Astrocyte (in vitro differentiated cells and primary cell): Measurements from ENCODE around the gene TCF3. TPM values are rescaled to one million over a fixed set of nuclear protein-coding genes. Genes with fewer than 3 reads are reported as not detected.

ENCODE experiments used
- DNase-seq: peaks from one replicate; pipeline ENCODE4 v3.0.0-alpha.2; 2010; ENCODE audit warnings: low read depth
- FAIRE-seq: peaks from 2 replicates; lab custom pipeline; 2011; peaks lifted over from hg19 to GRCh38; lab: Jason Lieb, UNC
- H2AFZ ChIP-seq: 2 replicates; pipeline ENCODE4 v1.6.0; 2012; ENCODE audit warnings: low read depth, low read length, inconsistent platforms
- H3K27ac ChIP-seq: 2 replicates; pipeline ENCODE4 v1.5.1; 2011; ENCODE audit warnings: low read depth, low read length, inconsistent platforms
- H3K27me3 ChIP-seq: 2 replicates; pipeline ENCODE4 v1.6.0; 2011; ENCODE audit warnings: low read length, inconsistent platforms; ENCODE audit not compliant: insufficient read depth
- H3K36me3 ChIP-seq: 2 replicates; pipeline ENCODE4 v1.5.1; 2011; ENCODE audit warnings: low read length, inconsistent platforms; ENCODE audit not compliant: insufficient read depth
- H3K4me1 ChIP-seq: 2 replicates; pipeline ENCODE4 v1.5.1; 2011; ENCODE audit warnings: low read length, inconsistent platforms; ENCODE audit not compliant: insufficient read depth
- H3K4me2 ChIP-seq: 2 replicates; pipeline ENCODE4 v1.6.0; 2012; ENCODE audit warnings: low read length, inconsistent platforms
- H3K4me3 ChIP-seq: 2 replicates; pipeline ENCODE4 v1.5.1; 2011; ENCODE audit warnings: low read depth, mild to moderate bottlenecking, low read length, inconsistent platforms; ENCODE audit not compliant: insufficient read depth
- H3K79me2 ChIP-seq: 2 replicates; pipeline ENCODE4 v1.6.0; 2012; ENCODE audit warnings: mild to moderate bottlenecking, low read length, inconsistent platforms; ENCODE audit not compliant: insufficient read depth
- H3K9ac ChIP-seq: 2 replicates; pipeline ENCODE4 v1.6.0; 2012; ENCODE audit warnings: mild to moderate bottlenecking, low read length, inconsistent platforms
- H3K9me3 ChIP-seq: 2 replicates; pipeline ENCODE4 v1.5.1; 2012; ENCODE audit warnings: low read depth, mild to moderate bottlenecking, low read length, inconsistent platforms; ENCODE audit not compliant: insufficient read depth
- H4K20me1 ChIP-seq: 2 replicates; pipeline ENCODE4 v1.6.0; 2012; ENCODE audit warnings: low read length, inconsistent platforms; ENCODE audit not compliant: insufficient read depth
- H3K27ac Mint-ChIP-seq: one replicate; pipeline ENCODE4 v1.8.0; 2021; ENCODE audit warnings: mild to moderate bottlenecking, mixed read lengths; ENCODE audit not compliant: unreplicated experiment
- H3K27me3 Mint-ChIP-seq: one replicate; pipeline ENCODE4 v1.8.0; 2021; ENCODE audit warnings: low read depth, mixed read lengths; ENCODE audit not compliant: unreplicated experiment
- H3K36me3 Mint-ChIP-seq: one replicate; pipeline ENCODE4 v1.8.0; 2021; ENCODE audit warnings: low read depth, mixed read lengths; ENCODE audit not compliant: unreplicated experiment
- H3K4me1 Mint-ChIP-seq: one replicate; pipeline ENCODE4 v1.8.0; 2021; ENCODE audit warnings: low read depth, mixed read lengths; ENCODE audit not compliant: unreplicated experiment
- H3K4me3 Mint-ChIP-seq: one replicate; pipeline ENCODE4 v1.8.0; 2021; ENCODE audit warnings: mild to moderate bottlenecking, moderate library complexity, mixed read lengths; ENCODE audit not compliant: unreplicated experiment
- H3K9me3 Mint-ChIP-seq: one replicate; pipeline ENCODE4 v1.8.0; 2021; ENCODE audit warnings: mild to moderate bottlenecking, mixed read lengths; ENCODE audit not compliant: unreplicated experiment
- EZH2 ChIP-seq: IDR thresholded peaks from 2 replicates; pipeline ENCODE4 v1.6.1; 2012; ENCODE audit warnings: mild to moderate bottlenecking, low read length, inconsistent platforms; ENCODE audit not compliant: insufficient read depth
- total RNA-seq: library from RNA; stranded (reverse); gene quantifications from 2 replicates; pipeline ENCODE4 v1.2.1, GENCODE V29; 2021
- TF ChIP-seq, protein P1 (sequence below): IDR thresholded peaks from 2 replicates; pipeline ENCODE4 v1.5.1; 2011; ENCODE audit warnings: low read depth, mild to moderate bottlenecking, inconsistent platforms, low read length, moderate library complexity; ENCODE audit not compliant: insufficient read depth

Gene TCF3
- total RNA-seq, 1 donor from 2014 or later, result 173 TPM

- Mint-ChIP-seq H3K9me3 (no peaks in the 10 kb centered on the region), H3K27me3 (no peaks in the 10 kb centered on the region), H3K4me1 (peaks cover 3% of the 10 kb centered on the region), H3K27ac (no peak overlapping the region), H3K36me3 (peaks cover 8% of the 10 kb centered on the region), H3K4me3 (no peak overlapping the region)
- H3K27ac ChIP-seq, result no peak overlapping the region
- H3K4me1 ChIP-seq, result peaks cover 13% of the 10 kb centered on the region
- H3K9me3 ChIP-seq, result no peaks in the 10 kb centered on the region
- TF ChIP-seq, protein P1, sequence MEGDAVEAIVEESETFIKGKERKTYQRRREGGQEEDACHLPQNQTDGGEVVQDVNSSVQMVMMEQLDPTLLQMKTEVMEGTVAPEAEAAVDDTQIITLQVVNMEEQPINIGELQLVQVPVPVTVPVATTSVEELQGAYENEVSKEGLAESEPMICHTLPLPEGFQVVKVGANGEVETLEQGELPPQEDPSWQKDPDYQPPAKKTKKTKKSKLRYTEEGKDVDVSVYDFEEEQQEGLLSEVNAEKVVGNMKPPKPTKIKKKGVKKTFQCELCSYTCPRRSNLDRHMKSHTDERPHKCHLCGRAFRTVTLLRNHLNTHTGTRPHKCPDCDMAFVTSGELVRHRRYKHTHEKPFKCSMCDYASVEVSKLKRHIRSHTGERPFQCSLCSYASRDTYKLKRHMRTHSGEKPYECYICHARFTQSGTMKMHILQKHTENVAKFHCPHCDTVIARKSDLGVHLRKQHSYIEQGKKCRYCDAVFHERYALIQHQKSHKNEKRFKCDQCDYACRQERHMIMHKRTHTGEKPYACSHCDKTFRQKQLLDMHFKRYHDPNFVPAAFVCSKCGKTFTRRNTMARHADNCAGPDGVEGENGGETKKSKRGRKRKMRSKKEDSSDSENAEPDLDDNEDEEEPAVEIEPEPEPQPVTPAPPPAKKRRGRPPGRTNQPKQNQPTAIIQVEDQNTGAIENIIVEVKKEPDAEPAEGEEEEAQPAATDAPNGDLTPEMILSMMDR, result no peak
- no peak for TF ChIP-seq EZH2
- H3K4me3 ChIP-seq, result no peak overlapping the region
- no peak overlapping the region for H3K4me2 ChIP-seq
- H3K79me2 ChIP-seq, result peaks cover 66% of the 10 kb centered on the region
- no peak for DNase-seq
- peaks cover 10% of the 10 kb centered on the region for H3K36me3 ChIP-seq
- H4K20me1 ChIP-seq, result peaks cover 57% of the 10 kb centered on the region
- H2AFZ ChIP-seq, result no peak overlapping the region
- no peak for FAIRE-seq
- H3K9ac ChIP-seq, result no peak overlapping the region
- no peaks in the 10 kb centered on the region for H3K27me3 ChIP-seq
Observed at GRCh38 chr19:1601613-1602064, 50.8 kb downstream of the TCF3 start.

- H3K4me3 ChIP-seq, result no peak overlapping the region
- no peaks in the 10 kb centered on the region for H3K27me3 ChIP-seq
- Mint-ChIP-seq H3K36me3 (peaks cover 8% of the 10 kb centered on the region), H3K4me3 (no peak overlapping the region), H3K9me3 (no peaks in the 10 kb centered on the region), H3K4me1 (peaks cover 3% of the 10 kb centered on the region), H3K27ac (no peak overlapping the region), H3K27me3 (no peaks in the 10 kb centered on the region)
- H3K4me1 ChIP-seq, result peaks cover 8% of the 10 kb centered on the region
- no peaks in the 10 kb centered on the region for H3K9me3 ChIP-seq
- no peak overlapping the region for H2AFZ ChIP-seq
- H3K9ac ChIP-seq, result no peak overlapping the region
- H3K27ac ChIP-seq, result no peak overlapping the region
- no peak for FAIRE-seq
- H4K20me1 ChIP-seq, result peaks cover 57% of the 10 kb centered on the region
- H3K36me3 ChIP-seq, result peaks cover 10% of the 10 kb centered on the region
- DNase-seq, result no peak
- TF ChIP-seq EZH2, result no peak
- TF ChIP-seq, protein P1, result no peak
- H3K79me2 ChIP-seq, result peaks cover 58% of the 10 kb centered on the region
- no peak overlapping the region for H3K4me2 ChIP-seq
Observed at GRCh38 chr19:1599460-1599846, 53.0 kb downstream of the TCF3 start.

DNA sequence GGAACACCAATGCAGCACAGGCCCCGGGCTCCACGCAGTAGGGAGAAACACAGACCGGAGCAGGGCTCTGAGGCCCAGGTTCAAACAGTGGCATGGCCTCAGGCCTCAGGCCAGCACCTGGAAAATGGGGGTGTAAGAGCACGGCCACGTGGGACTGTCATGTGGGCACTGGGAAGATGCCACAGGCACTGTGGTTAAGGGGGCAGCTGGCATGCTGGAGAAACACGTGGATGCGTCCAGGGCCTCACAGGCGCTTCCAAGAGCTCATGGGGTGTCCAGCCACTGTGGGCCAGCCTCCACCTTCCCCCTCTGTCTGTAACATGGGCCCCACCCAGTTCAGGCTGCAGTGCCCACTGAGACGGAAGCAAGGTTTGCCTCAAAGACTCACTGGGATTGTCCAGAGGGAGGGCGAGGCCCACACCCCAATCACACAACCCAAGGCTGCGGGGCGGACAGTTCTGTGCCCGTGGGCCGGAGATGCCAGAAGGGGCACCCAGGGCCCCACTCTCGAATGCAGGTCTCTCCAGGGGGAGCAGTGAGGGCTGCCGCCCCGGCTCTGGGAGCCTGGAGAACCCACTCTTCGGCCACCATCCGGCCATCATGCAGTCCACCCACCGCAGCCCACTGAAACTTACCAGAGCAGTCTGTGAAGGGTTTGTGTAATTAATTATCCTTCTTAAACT, 53.5 kb downstream of the TCF3 start:
- DNase-seq, result no peak
- Histone ChIP-seq H3K4me3 (no peak overlapping the region), H3K4me2 (no peak overlapping the region), H3K36me3 (peaks cover 10% of the 10 kb centered on the region), H3K79me2 (peaks cover 52% of the 10 kb centered on the region), H3K27me3 (no peaks in the 10 kb centered on the region), H3K9ac (no peak overlapping the region), H4K20me1 (peaks cover 53% of the 10 kb centered on the region), H3K4me1 (peaks cover 4% of the 10 kb centered on the region), H3K27ac (no peak overlapping the region), H3K9me3 (no peaks in the 10 kb centered on the region), H2AFZ (no peak overlapping the region)
- TF ChIP-seq, protein P1, result no peak
- no peak for TF ChIP-seq EZH2
- H3K27me3 Mint-ChIP-seq, result no peaks in the 10 kb centered on the region
- FAIRE-seq, result no peak
- peaks cover 2% of the 10 kb centered on the region for H3K4me1 Mint-ChIP-seq
- H3K9me3 Mint-ChIP-seq, result no peaks in the 10 kb centered on the region
- H3K4me3 Mint-ChIP-seq, result no peak overlapping the region
- no peak overlapping the region for H3K27ac Mint-ChIP-seq
- peaks cover 8% of the 10 kb centered on the region for H3K36me3 Mint-ChIP-seq
